CD4-positive, alpha-beta T cell (primary cell): ENCODE data around the gene TOMM70. TPM values are rescaled to one million over a fixed set of nuclear protein-coding genes. Genes with fewer than 3 reads are reported as not detected.

Experiments used
- ATAC-seq: fragments of 200-7000 bp; cut with Tn5 transposase; one replicate; pipeline ENCODE4 v1.10.0; 2022; ENCODE audit warnings: mild to moderate bottlenecking; ENCODE audit not compliant: poor library complexity
- CTCF ChIA-PET: fragments of 350-600 bp; sonication (Branson Sonifier 250); formaldehyde crosslinking; loops from one replicate; lab custom pipeline; 2021; ENCODE audit warnings: antibody characterized with exemption, inconsistent platforms; lab: Charles Lee
- POLR2A ChIA-PET: fragments of 350-600 bp; sonication (Branson Sonifier 250); formaldehyde crosslinking; loops from one replicate; lab custom pipeline; 2021; ENCODE audit warnings: antibody characterized with exemption, inconsistent platforms; lab: Charles Lee
- DNase-seq, 14 experiments: peaks; one replicate each; pipeline ENCODE4 v3.0.0-alpha.2; 2013 to 2020; ENCODE audit warnings: mixed read lengths in 2 of 14
- H3K27ac ChIP-seq, 2 donors: one replicate each; pipeline versions ENCODE4 v1.5.1 to v1.7.0; 2013; ENCODE audit warnings: low read length in 2 of 2, low read depth in 1 of 2, mild to moderate bottlenecking in 1 of 2
- H3K27me3 ChIP-seq, 2 experiments: 1 replicate in 1 of 2; 2 replicates in 1 of 2; pipeline versions ENCODE4 v1.6.1 to v1.7.0; 2013; ENCODE audit warnings: low read length in 2 of 2, control low read depth in 1 of 2, mild to moderate bottlenecking in 1 of 2, moderate library complexity in 1 of 2; ENCODE audit not compliant: insufficient read depth in 2 of 2, control insufficient read depth in 1 of 2
- H3K36me3 ChIP-seq: one replicate; pipeline ENCODE4 v1.6.1; 2013; ENCODE audit warnings: low read length, control low read depth; ENCODE audit not compliant: insufficient read depth
- H3K4me1 ChIP-seq: one replicate; pipeline ENCODE4 v1.6.1; 2013; ENCODE audit warnings: low read length, control low read depth; ENCODE audit not compliant: insufficient read depth
- H3K4me3 ChIP-seq: one replicate; pipeline ENCODE4 v1.5.1; 2013; ENCODE audit warnings: mild to moderate bottlenecking, low read length, moderate library complexity
- H3K9me3 ChIP-seq, 2 experiments: 1 replicate in 1 of 2; 2 replicates in 1 of 2; pipeline versions ENCODE4 v1.6.1 to v1.7.0; 2013; ENCODE audit warnings: low read length in 2 of 2, mild to moderate bottlenecking in 2 of 2, control low read depth in 1 of 2, moderate library complexity in 1 of 2; ENCODE audit not compliant: control insufficient read depth in 1 of 2, insufficient read depth in 1 of 2
- H3K27ac Mint-ChIP-seq: one replicate; pipeline ENCODE4 v1.8.0; 2020; ENCODE audit warnings: mixed read lengths
- H3K27me3 Mint-ChIP-seq: one replicate; pipeline ENCODE4 v1.8.0; 2021; ENCODE audit warnings: mixed read lengths
- H3K36me3 Mint-ChIP-seq: one replicate; pipeline ENCODE4 v1.8.0; 2021; ENCODE audit warnings: low read depth, mixed read lengths
- H3K4me1 Mint-ChIP-seq: one replicate; pipeline ENCODE4 v1.8.0; 2021; ENCODE audit warnings: low read depth, mixed read lengths
- H3K4me3 Mint-ChIP-seq: one replicate; pipeline ENCODE4 v1.8.0; 2020; ENCODE audit warnings: mild to moderate bottlenecking, mixed read lengths
- H3K9me3 Mint-ChIP-seq: one replicate; pipeline ENCODE4 v1.8.0; 2020; ENCODE audit warnings: mixed read lengths
- intact Hi-C, 2 experiments: fragments of 100-400 bp; cut with DNase I in 1 of 2; cut with micrococcal nuclease in 1 of 2; formaldehyde crosslinking; loops; one replicate each; pipeline versions ENCODE4 v1.15.1 to v1.9.0; 2023 to 2025; cut with DNase I, micrococcal nuclease
- total RNA-seq, 174 experiments: library from RNA in 2 of 174; stranded (reverse) in 2 of 174; gene quantifications; one replicate each; pipeline ENCODE4 v1.2.3 and lab custom pipeline; 2021 to 2026
- TF ChIP-seq, protein P1 (sequence below): fragments of 200-600 bp; IDR thresholded peaks from one replicate; pipeline ENCODE4 v1.8.0; 2022; ENCODE audit warnings: antibody characterized with exemption, mild to moderate bottlenecking

TOMM70 gene
- total RNA-seq, 2 experiments from 2014 or later, result 20.9 to 21.6 TPM

DNA sequence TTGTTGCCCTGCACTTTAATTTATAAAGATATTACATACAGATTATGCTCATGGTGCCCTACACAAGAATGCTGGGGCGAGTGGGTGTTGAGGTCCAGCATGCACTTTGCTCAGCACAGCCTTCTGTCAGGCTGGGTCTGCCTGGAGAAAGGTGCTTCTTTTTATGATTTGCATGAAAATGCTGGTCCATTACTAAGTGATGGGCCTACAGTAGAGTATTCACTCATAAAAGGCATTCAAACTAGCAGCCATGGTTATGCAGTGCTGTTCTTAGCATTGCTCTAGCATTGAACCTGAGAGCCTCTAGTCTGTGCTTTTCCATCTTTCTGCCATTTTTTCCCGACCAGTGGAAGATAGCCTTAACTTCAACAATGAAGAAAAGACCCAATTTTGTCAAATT, 12.7 kb upstream of the TOMM70 start:
- Mint-ChIP-seq H3K4me1 (no peaks in the 10 kb centered on the region), H3K27ac (no peak overlapping the region), H3K9me3 (peaks cover 4% of the 10 kb centered on the region), H3K27me3 (no peaks in the 10 kb centered on the region), H3K4me3 (no peak overlapping the region), H3K36me3 (peaks cover 19% of the 10 kb centered on the region)
- DNase-seq (no peak), ATAC-seq (no peak)
- Histone ChIP-seq H3K9me3 (peaks cover 5 to 12% of the 10 kb centered on the region in 2 experiments), H3K4me1 (no peaks in the 10 kb centered on the region), H3K27me3 (no peaks in the 10 kb centered on the region), H3K27ac (no peak overlapping the region), H3K36me3 (no peaks in the 10 kb centered on the region), H3K4me3 (no peak overlapping the region)
- intact Hi-C loops, result no loop called here
- POLR2A ChIA-PET, result no interaction called here
- CTCF ChIA-PET, result no interaction called here
- TF ChIP-seq, protein P1, sequence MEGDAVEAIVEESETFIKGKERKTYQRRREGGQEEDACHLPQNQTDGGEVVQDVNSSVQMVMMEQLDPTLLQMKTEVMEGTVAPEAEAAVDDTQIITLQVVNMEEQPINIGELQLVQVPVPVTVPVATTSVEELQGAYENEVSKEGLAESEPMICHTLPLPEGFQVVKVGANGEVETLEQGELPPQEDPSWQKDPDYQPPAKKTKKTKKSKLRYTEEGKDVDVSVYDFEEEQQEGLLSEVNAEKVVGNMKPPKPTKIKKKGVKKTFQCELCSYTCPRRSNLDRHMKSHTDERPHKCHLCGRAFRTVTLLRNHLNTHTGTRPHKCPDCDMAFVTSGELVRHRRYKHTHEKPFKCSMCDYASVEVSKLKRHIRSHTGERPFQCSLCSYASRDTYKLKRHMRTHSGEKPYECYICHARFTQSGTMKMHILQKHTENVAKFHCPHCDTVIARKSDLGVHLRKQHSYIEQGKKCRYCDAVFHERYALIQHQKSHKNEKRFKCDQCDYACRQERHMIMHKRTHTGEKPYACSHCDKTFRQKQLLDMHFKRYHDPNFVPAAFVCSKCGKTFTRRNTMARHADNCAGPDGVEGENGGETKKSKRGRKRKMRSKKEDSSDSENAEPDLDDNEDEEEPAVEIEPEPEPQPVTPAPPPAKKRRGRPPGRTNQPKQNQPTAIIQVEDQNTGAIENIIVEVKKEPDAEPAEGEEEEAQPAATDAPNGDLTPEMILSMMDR, result no peak

DNA sequence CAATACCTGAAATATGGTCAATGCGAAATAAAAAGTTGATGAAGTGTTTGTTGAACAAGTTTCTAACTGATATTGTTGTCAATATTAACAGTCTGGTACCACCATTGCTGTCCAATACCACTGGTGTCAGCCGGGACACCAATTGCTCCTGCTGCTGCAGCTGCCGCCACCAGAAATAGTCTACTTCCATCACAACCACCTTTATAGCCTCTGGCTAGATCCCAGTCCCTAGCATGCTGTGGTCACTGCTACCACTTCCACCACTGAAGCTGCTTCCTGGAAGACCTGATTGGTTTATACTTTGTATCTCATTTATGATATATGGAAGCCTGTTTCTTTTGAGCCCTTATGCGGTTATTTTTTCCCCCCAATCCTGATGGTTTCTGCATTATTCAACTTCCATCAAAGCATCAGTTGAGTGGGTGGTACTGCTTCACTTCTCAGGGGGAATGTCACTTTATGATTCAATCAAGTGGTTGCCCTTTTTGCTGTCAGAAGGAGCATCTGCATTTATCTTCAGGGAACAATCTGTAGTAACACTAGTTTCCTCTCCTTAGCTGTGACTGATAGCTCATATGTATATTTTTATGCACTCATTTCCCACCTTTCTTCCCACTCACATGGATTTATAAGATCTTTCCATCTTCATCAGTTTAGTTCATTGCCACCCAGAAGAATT, 12.2 kb upstream of the TOMM70 start:
- Histone ChIP-seq H3K27me3 (no peaks in the 10 kb centered on the region), H3K4me1 (no peaks in the 10 kb centered on the region), H3K4me3 (no peak overlapping the region), H3K36me3 (no peaks in the 10 kb centered on the region), H3K9me3 (peaks cover 9 to 14% of the 10 kb centered on the region in 2 experiments), H3K27ac (no peak overlapping the region)
- TF ChIP-seq, protein P1, result no peak
- ChIA-PET CTCF (no interaction called here), POLR2A (no interaction called here)
- H3K27ac Mint-ChIP-seq, result no peak overlapping the region
- no peaks in the 10 kb centered on the region for H3K4me1 Mint-ChIP-seq
- no peak for ATAC-seq
- H3K4me3 Mint-ChIP-seq, result no peak overlapping the region
- intact Hi-C loops, result no loop called here
- DNase-seq, result no peak
- no peaks in the 10 kb centered on the region for H3K27me3 Mint-ChIP-seq
- H3K9me3 Mint-ChIP-seq, result peaks cover 4% of the 10 kb centered on the region
- peaks cover 19% of the 10 kb centered on the region for H3K36me3 Mint-ChIP-seq

DNA sequence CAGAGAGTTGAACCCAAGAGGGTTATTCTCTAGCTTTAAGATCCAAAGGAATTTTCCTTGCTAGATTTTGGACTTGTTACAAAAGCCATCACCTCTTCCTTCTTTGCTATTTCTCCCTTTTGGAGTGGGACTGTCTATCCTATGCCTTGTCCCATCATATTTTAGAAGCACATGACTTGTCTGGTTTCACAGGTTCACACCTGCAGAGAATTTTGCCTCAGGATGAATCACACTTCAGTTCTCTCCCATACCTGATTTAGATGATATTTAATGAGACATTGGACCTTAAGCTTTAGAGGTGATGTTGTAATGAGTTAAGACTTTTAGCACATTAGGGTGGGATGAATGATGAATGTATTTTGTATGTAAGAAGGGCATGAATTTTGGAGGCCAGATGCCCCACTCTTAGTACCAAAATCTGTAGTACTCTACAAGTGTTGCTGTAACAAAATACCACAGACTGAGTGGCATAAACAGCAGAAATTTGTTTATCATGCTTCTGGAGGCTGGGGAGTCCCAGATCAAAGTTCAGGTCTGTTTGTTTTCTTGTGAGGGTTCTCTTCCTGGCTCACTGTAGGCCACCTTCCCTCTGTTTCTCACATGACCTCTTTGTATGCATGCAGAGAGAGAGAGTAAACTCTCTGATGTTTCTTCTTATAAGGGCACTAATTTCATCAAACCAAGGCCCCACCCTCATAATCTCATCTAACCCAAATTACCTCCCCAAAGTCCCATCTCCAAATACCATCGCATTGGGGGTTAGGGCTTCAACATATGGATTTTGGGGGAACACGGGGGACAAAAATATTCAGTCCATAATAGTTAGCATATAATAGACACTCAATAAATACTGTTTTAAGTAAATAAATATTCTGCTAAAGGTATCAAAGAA, 10.4 kb upstream of the TOMM70 start:
- no peaks in the 10 kb centered on the region for H3K27me3 Mint-ChIP-seq
- no peaks in the 10 kb centered on the region for H3K4me1 Mint-ChIP-seq
- Histone ChIP-seq H3K36me3 (no peaks in the 10 kb centered on the region), H3K27me3 (no peaks in the 10 kb centered on the region), H3K9me3 (peaks cover 14 to 17% of the 10 kb centered on the region in 2 experiments), H3K4me1 (no peaks in the 10 kb centered on the region), H3K4me3 (no peak overlapping the region), H3K27ac (no peak overlapping the region)
- DNase-seq (no peak), ATAC-seq (no peak)
- ChIA-PET CTCF (no interaction called here), POLR2A (interaction anchor here (0.9 to 2.1 kb wide), 2 partner anchors 10 to 11 kb away, joined by 3 to 4 read pairs; partner anchors contain the start of gene LNP1)
- H3K9me3 Mint-ChIP-seq, result peaks cover 11% of the 10 kb centered on the region
- TF ChIP-seq, protein P1, result no peak
- intact Hi-C loops, result no loop called here
- H3K27ac Mint-ChIP-seq, result no peak overlapping the region
- H3K36me3 Mint-ChIP-seq, result peaks cover 28% of the 10 kb centered on the region
- H3K4me3 Mint-ChIP-seq, result no peak overlapping the region
